PFSK-1 (cell line): ENCODE results near the gene MEGF10.

Experiments
- FOXP2 ChIP-seq: optimal IDR thresholded peaks from 2 replicates; pipeline ENCODE3; 2011; ENCODE audit warnings: borderline replicate concordance, control low read depth, inconsistent platforms; ENCODE audit not compliant: insufficient read depth; ENCODE audit errors: extremely low read length, extremely low read depth
- POLR2AphosphoS5 ChIP-seq: IDR thresholded peaks from 2 replicates; pipeline ENCODE4 v1.6.1; 2012; ENCODE audit warnings: low read depth, mild to moderate bottlenecking, control low read depth, low read length, moderate library complexity
- REST ChIP-seq, 2 experiments: IDR thresholded peaks; 2 replicates each; pipeline versions ENCODE4 v1.6.1 to v1.8.0; 2011 to 2012; ENCODE audit warnings: low read depth in 2 of 2, low read length in 2 of 2, control low read depth in 1 of 2, inconsistent platforms in 1 of 2, mild to moderate bottlenecking in 1 of 2, moderate library complexity in 1 of 2; ENCODE audit not compliant: insufficient read depth in 1 of 2
- SIN3A ChIP-seq: IDR thresholded peaks from 2 replicates; pipeline ENCODE4 v1.6.1; 2012; ENCODE audit warnings: mild to moderate bottlenecking, low read length, moderate library complexity, borderline replicate concordance; ENCODE audit not compliant: insufficient read depth
- TAF1 ChIP-seq: IDR thresholded peaks from 2 replicates; pipeline ENCODE4 v1.6.1; 2012; ENCODE audit warnings: low read length, control low read depth, borderline replicate concordance; ENCODE audit not compliant: insufficient read depth

The MEGF10 gene

GRCh38 chr5:127471211-127471610 lies 180.6 kb downstream of the MEGF10 start:
- TF ChIP-seq REST (IDR thresholded peaks at IDR 0.05; ENCODE audit: insufficient read depth in 1 of 2, low read depth in 2 of 2, low read length in 2 of 2) (no peak), FOXP2 (no peak), SIN3A (no peak), TAF1 (no peak), POLR2AphosphoS5 (no peak)

GRCh38 chr5:127472700-127473099 lies 182.1 kb downstream of the MEGF10 start:
- TF ChIP-seq TAF1 (no peak), POLR2AphosphoS5 (no peak), REST (IDR thresholded peaks at IDR 0.05; ENCODE audit: insufficient read depth in 1 of 2, low read depth in 2 of 2, low read length in 2 of 2) (no peak), FOXP2 (no peak), SIN3A (no peak)

GRCh38 chr5:127486471-127486870 lies 195.9 kb downstream of the MEGF10 start:
- TF ChIP-seq TAF1 (no peak), FOXP2 (no peak), SIN3A (no peak), POLR2AphosphoS5 (no peak), REST (IDR thresholded peaks at IDR 0.05; ENCODE audit: insufficient read depth in 1 of 2, low read depth in 2 of 2, low read length in 2 of 2) (no peak)

- no peak for TF ChIP-seq FOXP2
Measured at GRCh38 chr5:127492854-127493738, 202.5 kb downstream of the MEGF10 start.

- TF ChIP-seq POLR2AphosphoS5 (no peak), SIN3A (no peak), TAF1 (no peak), FOXP2 (no peak), REST (IDR thresholded peaks at IDR 0.05; ENCODE audit: insufficient read depth in 1 of 2, low read depth in 2 of 2, low read length in 2 of 2) (no peak)
Measured at GRCh38 chr5:127498548-127498947, 208.0 kb downstream of the MEGF10 start.
